Loucy (cell line): Measurements from ENCODE around the gene PPP1R9B.

Experiments used
- H2AFZ ChIP-seq: fragments of 200-600 bp; sonication (generic); 2 replicates; pipeline ENCODE4 v1.6.0; 2016; ENCODE audit warnings: antibody characterized with exemption, mild to moderate bottlenecking, low read length, moderate library complexity
- H3F3A ChIP-seq: fragments of 200-600 bp; 2 replicates; pipeline ENCODE4 v1.6.0; 2016; ENCODE audit warnings: antibody characterized with exemption, low read depth, mild to moderate bottlenecking
- H3K27me3 ChIP-seq: fragments of 200-600 bp; sonication (generic); 2 replicates; pipeline ENCODE4 v1.6.1; 2014; ENCODE audit warnings: low read length, mild to moderate bottlenecking; ENCODE audit not compliant: insufficient read depth, poor library complexity, severe bottlenecking
- H3K36me3 ChIP-seq: fragments of 200-600 bp; sonication (generic); 2 replicates; pipeline ENCODE4 v1.6.1; 2016; ENCODE audit warnings: low read length; ENCODE audit not compliant: insufficient read depth
- H3K4me1 ChIP-seq: fragments of 200-600 bp; sonication (generic); 2 replicates; pipeline ENCODE4 v1.5.1; 2014; ENCODE audit warnings: low read length, mild to moderate bottlenecking; ENCODE audit not compliant: insufficient read depth, poor library complexity, severe bottlenecking
- H3K4me2 ChIP-seq: fragments of 200-600 bp; sonication (generic); 2 replicates; pipeline ENCODE4 v1.6.0; 2014; ENCODE audit warnings: antibody characterized with exemption, low read length, low read depth, mild to moderate bottlenecking; ENCODE audit not compliant: poor library complexity, severe bottlenecking
- H3K4me3 ChIP-seq: fragments of 200-600 bp; sonication (generic); 2 replicates; pipeline ENCODE4 v1.5.1; 2014; ENCODE audit warnings: low read length, mild to moderate bottlenecking, mixed read lengths; ENCODE audit not compliant: poor library complexity, severe bottlenecking
- H3K79me2 ChIP-seq: fragments of 200-600 bp; sonication (generic); 2 replicates; pipeline ENCODE4 v1.6.1; 2014; ENCODE audit warnings: low read length; ENCODE audit not compliant: insufficient read depth
- H3K9ac ChIP-seq: fragments of 200-600 bp; sonication (generic); 2 replicates; pipeline ENCODE4 v1.6.0; 2014; ENCODE audit warnings: mild to moderate bottlenecking, low read depth, low read length, moderate library complexity; ENCODE audit not compliant: poor library complexity, severe bottlenecking
- H3K9me2 ChIP-seq: fragments of 200-600 bp; sonication (generic); replicated peaks from 2 replicates; pipeline ENCODE4 v1.6.1; 2016; ENCODE audit warnings: low read depth, low read length, mixed read lengths
- H3K9me3 ChIP-seq: fragments of 200-600 bp; sonication (generic); 2 replicates; pipeline ENCODE4 v1.6.1; 2014; ENCODE audit warnings: mild to moderate bottlenecking, antibody characterized with exemption, low read length, low read depth; ENCODE audit not compliant: insufficient read depth
- H4K20me1 ChIP-seq: fragments of 200-600 bp; sonication (generic); 2 replicates; pipeline ENCODE4 v1.6.0; 2014; ENCODE audit warnings: antibody characterized with exemption, low read length, mild to moderate bottlenecking; ENCODE audit not compliant: insufficient read depth, poor library complexity, severe bottlenecking
- CTCF ChIP-seq: fragments of 200-600 bp; sonication (generic); conservative IDR thresholded peaks from 2 replicates; pipeline ENCODE4 v1.5.1; 2014; ENCODE audit warnings: mild to moderate bottlenecking, antibody characterized with exemption, low read length
- EZH2phosphoT487 ChIP-seq: fragments of 200-600 bp; IDR thresholded peaks from 2 replicates; pipeline ENCODE4 v1.6.1; 2018; ENCODE audit warnings: antibody characterized with exemption, mild to moderate bottlenecking, moderate library complexity, borderline replicate concordance

Gene PPP1R9B

GRCh38 chr17:50192144-50192617 lies 41.7 kb upstream of the PPP1R9B start:
- Histone ChIP-seq H3F3A (no peaks in the 10 kb centered on the region), H3K4me2 (no peak overlapping the region), H2AFZ (no peak overlapping the region), H3K27me3 (no peaks in the 10 kb centered on the region), H3K9ac (no peak overlapping the region), H3K4me1 (no peaks in the 10 kb centered on the region), H3K9me3 (no peaks in the 10 kb centered on the region), H3K36me3 (no peaks in the 10 kb centered on the region), H4K20me1 (no peaks in the 10 kb centered on the region), H3K4me3 (no peak overlapping the region), H3K9me2 (no peaks in the 10 kb centered on the region), H3K79me2 (no peaks in the 10 kb centered on the region)
- TF ChIP-seq CTCF, result no peak
- no peak for TF ChIP-seq EZH2phosphoT487

DNA sequence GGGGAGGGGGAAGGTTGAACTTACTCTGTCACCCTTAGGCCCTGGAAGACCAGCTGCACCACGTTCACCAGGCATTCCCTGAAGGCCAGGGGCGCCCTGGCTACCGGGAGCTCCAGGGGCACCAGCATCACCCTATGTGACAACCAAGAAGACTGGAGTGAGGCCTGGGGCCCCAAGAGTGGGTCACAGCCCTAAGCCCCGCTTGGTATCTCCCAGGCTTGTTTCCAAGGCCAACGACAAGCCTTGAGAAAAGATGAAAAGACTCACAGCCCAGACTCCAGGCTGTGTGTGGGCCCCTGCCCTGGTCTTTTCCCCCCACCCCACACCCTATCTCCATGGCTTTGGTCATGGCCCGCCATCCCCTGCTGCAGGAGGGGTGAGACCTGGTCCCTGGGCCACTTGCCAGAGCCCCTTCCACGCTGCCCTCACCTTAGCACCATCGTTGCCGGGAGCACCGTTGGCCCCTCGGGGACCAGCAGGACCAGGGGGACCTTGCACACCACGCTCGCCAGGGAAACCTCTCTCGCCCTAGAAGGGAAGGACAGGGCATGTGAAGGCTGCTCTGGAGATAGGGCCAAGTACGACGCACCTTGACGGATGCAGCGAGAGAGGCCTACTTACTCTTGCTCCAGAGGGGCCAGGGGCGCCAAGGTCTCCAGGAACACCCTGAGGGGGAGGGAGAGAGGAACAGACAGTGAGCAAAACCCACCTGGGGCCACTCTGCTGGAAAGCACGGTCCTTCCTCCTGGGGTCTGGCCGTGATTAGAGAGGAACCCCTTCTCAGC lies 41.1 kb upstream of the PPP1R9B start:
- TF ChIP-seq CTCF (no peak), EZH2phosphoT487 (no peak)
- Histone ChIP-seq H3K36me3 (no peaks in the 10 kb centered on the region), H3F3A (no peaks in the 10 kb centered on the region), H3K79me2 (no peaks in the 10 kb centered on the region), H3K9me3 (no peaks in the 10 kb centered on the region), H3K4me1 (no peaks in the 10 kb centered on the region), H3K9ac (no peak overlapping the region), H4K20me1 (no peaks in the 10 kb centered on the region), H3K4me3 (no peak overlapping the region), H3K27me3 (no peaks in the 10 kb centered on the region), H3K4me2 (no peak overlapping the region), H2AFZ (no peak overlapping the region), H3K9me2 (no peaks in the 10 kb centered on the region)

DNA sequence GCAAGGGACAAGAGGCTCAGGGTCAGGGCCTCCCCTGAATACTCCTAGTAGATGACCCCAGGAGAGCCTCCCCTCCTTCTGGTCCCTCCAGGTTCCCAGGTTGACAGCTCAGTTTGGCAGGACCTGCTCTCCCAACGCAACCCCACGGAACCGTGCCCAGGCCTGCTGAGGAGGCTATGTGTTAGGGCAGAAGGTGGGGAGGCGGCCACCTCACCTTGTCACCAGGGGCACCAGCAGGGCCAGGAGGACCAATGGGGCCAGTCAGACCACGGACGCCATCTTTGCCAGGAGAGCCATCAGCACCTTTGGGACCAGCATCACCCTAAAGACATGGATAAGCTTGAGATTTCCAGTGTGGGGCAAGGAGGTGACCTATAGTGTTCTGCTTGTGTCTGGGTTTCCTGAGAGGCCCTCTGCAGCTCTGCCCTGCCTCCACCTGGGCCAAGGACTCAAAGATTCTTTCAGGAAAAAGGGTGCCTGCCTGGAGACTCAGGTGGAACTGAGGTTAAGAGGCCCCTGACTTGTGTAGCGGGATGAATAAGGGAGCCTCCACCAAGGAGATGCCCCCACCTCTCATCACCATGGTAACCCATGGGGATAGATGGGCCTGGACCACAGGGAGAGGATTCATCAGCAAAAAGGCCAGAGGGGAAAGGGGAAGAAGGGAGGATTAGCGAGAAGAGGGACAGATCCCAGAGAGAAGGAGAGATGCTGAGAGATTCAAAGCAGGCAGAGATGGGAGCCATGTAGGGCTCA lies 40.3 kb upstream of the PPP1R9B start:
- Histone ChIP-seq H3K9me3 (no peaks in the 10 kb centered on the region), H3K36me3 (no peaks in the 10 kb centered on the region)

More for the DNA sequence above, 40.3 kb upstream of the PPP1R9B start:
- Histone ChIP-seq H3K27me3 (no peaks in the 10 kb centered on the region), H3K4me2 (no peak overlapping the region), H3K4me3 (no peak overlapping the region), H2AFZ (no peak overlapping the region), H3K4me1 (no peaks in the 10 kb centered on the region), H3K9me2 (no peaks in the 10 kb centered on the region), H3F3A (no peaks in the 10 kb centered on the region), H3K79me2 (no peaks in the 10 kb centered on the region), H4K20me1 (no peaks in the 10 kb centered on the region), H3K9ac (no peak overlapping the region)
- no peak for TF ChIP-seq EZH2phosphoT487
- TF ChIP-seq CTCF, result no peak
